A673 (cell line): ENCODE data around the gene C11orf16. TPM values are rescaled to one million over a fixed set of nuclear protein-coding genes. Genes with fewer than 3 reads are reported as not detected.
"Not testable (repeated sequence)": the region's sequence is repeated elsewhere in the genome, so short reads cannot be mapped to it uniquely, and the experiment has no call there.

Experiments used
- BruUV-seq: library from RNA; stranded (reverse); fragments of 400-500 nt; replicated peaks from 2 replicates; lab custom pipeline; 2021; lab: Mats Ljungman, UMichigan
- CTCF ChIA-PET: fragments of 300-600 bp; sonication (Branson Sonifier 250); formaldehyde crosslinking; loops from one replicate; lab custom pipeline; 2022; ENCODE audit warnings: antibody characterized with exemption; lab: Charles Lee
- POLR2A ChIA-PET: fragments of 300-600 bp; sonication (Branson Sonifier 250); formaldehyde crosslinking; loops from one replicate; lab custom pipeline; 2022; ENCODE audit warnings: antibody characterized with exemption; ENCODE audit not compliant: low non-redundant PET; lab: Charles Lee
- DNase-seq: peaks from one replicate; pipeline ENCODE4 v3.0.0-alpha.2; 2015; ENCODE audit warnings: low spot score
- H3K27ac ChIP-seq: fragments of 200-600 bp; sonication (generic); 2 replicates; pipeline ENCODE4 v1.5.1; 2016; ENCODE audit warnings: mixed run types, low read depth, mild to moderate bottlenecking, mixed read lengths, antibody characterized with exemption, low read length; ENCODE audit not compliant: poor library complexity, severe bottlenecking
- H3K27me3 ChIP-seq: fragments of 200-600 bp; sonication (generic); replicated peaks from 2 replicates; pipeline ENCODE4 v1.6.1; 2017; ENCODE audit warnings: mixed run types, low read depth, mild to moderate bottlenecking, mixed read lengths, antibody characterized with exemption, low read length; ENCODE audit not compliant: insufficient read depth, poor library complexity
- H3K36me3 ChIP-seq: fragments of 200-600 bp; sonication (generic); 2 replicates; pipeline ENCODE4 v1.6.1; 2016; ENCODE audit warnings: mixed run types, mild to moderate bottlenecking, mixed read lengths, antibody characterized with exemption, low read length; ENCODE audit not compliant: insufficient read depth, poor library complexity, severe bottlenecking
- H3K4me1 ChIP-seq: fragments of 200-600 bp; sonication (generic); 2 replicates; pipeline ENCODE4 v1.6.1; 2017; ENCODE audit warnings: mixed run types, mild to moderate bottlenecking, mixed read lengths, antibody characterized with exemption, low read length; ENCODE audit not compliant: insufficient read depth, poor library complexity, severe bottlenecking
- H3K4me3 ChIP-seq: fragments of 200-600 bp; sonication (generic); 2 replicates; pipeline ENCODE4 v1.5.1; 2016; ENCODE audit warnings: low read depth, mixed run types, mild to moderate bottlenecking, mixed read lengths, low read length; ENCODE audit not compliant: poor library complexity, severe bottlenecking
- H3K9me3 ChIP-seq: fragments of 200-600 bp; sonication (generic); 2 replicates; pipeline ENCODE4 v1.6.1; 2016; ENCODE audit warnings: mixed run types, low read depth, mild to moderate bottlenecking, mixed read lengths, antibody characterized with exemption, low read length; ENCODE audit not compliant: poor library complexity, severe bottlenecking
- EZH2 ChIP-seq: fragments of 200-600 bp; sonication (generic); IDR thresholded peaks from 2 replicates; pipeline ENCODE4 v1.6.1; 2017; ENCODE audit warnings: borderline replicate concordance, low read depth, mild to moderate bottlenecking, mixed read lengths, antibody characterized with exemption, low read length; ENCODE audit not compliant: poor library complexity, severe bottlenecking
- intact Hi-C: fragments of 100-400 bp; cut with micrococcal nuclease; formaldehyde crosslinking; loops from one replicate; pipeline ENCODE4 v1.10.0; 2022; ENCODE audit not compliant: unreplicated experiment
- total RNA-seq: library from RNA; stranded (reverse); gene quantifications from 2 replicates; pipeline ENCODE4 v1.2.3, GENCODE V29; 2021
- TF ChIP-seq, protein P1 (sequence below): fragments of 300-800, 200-600 bp; sonication (generic); conservative IDR thresholded peaks from 2 replicates; pipeline ENCODE4 v1.5.1; 2017; ENCODE audit warnings: low read depth, mild to moderate bottlenecking, antibody characterized with exemption, low read length, moderate library complexity, mixed read lengths

The C11orf16 gene
- total RNA-seq, 1 experiment from 2014 or later, result not detected

DNA sequence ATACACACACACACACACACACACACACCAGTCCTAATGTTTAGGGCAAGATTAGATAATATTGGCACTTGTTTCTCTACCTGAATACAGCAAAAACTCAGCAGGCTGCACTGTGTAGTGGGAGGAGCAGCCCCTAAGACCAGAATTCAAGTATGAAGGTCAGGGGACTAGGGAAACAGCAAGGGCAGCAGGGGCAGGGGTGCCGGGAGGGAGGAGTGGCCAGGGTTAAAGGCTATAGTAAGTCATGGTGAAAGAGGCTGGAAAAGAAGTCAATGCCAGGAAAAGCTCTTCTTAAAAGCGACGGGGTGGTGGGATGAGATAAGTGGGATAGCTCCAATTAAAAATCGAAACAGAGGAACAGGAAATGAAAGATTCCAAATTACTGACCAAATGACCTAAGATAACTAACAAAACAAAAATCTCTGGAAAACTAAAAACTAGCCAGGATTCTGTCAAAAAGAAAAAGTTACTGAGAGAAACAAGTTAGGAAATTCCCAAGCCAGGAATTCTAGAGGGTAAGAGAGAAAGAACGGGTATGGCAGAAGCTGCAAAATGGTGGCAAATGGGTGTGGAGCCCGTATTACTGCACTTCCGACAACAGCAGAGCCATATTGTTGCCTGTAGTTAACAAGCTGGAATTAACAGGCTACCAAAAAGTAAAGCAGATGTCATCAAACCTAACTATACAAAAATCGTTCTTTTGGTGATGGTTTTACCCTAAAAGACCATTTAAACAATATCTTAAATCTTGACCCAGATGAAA lies 8.8 kb upstream of the C11orf16 start:
- Histone ChIP-seq H3K27ac (no peak overlapping the region), H3K9me3 (no peaks in the 10 kb centered on the region), H3K27me3 (no peaks in the 10 kb centered on the region), H3K4me1 (no peaks in the 10 kb centered on the region), H3K36me3 (no peaks in the 10 kb centered on the region), H3K4me3 (no peak overlapping the region)
- CTCF ChIA-PET, result no interaction called here
- no peak for DNase-seq
- POLR2A ChIA-PET, result no interaction called here
- intact Hi-C loops, result no loop called here
- TF ChIP-seq EZH2, result no peak
- TF ChIP-seq, protein P1, sequence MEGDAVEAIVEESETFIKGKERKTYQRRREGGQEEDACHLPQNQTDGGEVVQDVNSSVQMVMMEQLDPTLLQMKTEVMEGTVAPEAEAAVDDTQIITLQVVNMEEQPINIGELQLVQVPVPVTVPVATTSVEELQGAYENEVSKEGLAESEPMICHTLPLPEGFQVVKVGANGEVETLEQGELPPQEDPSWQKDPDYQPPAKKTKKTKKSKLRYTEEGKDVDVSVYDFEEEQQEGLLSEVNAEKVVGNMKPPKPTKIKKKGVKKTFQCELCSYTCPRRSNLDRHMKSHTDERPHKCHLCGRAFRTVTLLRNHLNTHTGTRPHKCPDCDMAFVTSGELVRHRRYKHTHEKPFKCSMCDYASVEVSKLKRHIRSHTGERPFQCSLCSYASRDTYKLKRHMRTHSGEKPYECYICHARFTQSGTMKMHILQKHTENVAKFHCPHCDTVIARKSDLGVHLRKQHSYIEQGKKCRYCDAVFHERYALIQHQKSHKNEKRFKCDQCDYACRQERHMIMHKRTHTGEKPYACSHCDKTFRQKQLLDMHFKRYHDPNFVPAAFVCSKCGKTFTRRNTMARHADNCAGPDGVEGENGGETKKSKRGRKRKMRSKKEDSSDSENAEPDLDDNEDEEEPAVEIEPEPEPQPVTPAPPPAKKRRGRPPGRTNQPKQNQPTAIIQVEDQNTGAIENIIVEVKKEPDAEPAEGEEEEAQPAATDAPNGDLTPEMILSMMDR, result no peak
- no TSS peak for BruUV-seq

DNA sequence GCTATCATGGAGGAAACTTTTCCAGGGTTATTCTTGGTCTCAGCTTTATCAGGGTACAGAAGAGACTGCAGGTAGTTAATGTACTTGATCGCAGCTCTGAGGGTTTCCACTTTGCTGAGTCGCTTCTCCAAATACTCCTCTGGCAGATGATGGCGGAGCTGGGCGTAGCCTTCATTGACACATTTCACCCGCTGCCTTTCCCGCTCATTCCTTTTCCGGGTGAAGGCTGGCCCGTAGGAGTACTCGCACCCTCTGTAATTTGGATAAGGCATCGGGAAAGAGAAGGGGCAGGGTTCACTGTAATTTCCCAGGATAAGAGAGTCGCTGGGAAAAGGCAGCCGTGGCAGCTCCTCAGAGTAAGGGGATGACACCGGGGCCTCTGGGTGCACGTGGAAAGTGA lies 4.9 kb upstream of the C11orf16 start:
- CTCF ChIA-PET, result no interaction called here
- TF ChIP-seq, protein P1, result no peak
- TF ChIP-seq EZH2, result no peak

DNA sequence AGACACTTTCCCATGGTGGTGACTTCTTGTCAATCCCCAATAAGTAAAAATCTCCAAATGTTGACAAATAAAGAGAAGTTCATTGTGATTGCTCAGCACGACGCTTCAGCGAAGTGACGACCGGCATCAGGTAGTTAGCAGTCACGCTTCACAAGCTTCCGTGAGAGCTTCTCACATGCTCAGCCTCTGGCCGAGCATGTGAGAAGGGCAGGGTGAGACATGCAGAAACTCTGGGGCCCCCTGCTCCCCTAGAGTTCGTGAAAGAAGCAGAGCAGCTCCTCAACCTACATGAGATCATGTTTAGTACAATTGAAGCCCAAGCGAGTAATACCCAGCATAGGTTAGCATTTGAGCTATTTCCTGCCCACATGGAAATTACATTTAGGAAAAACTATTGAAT lies 4.4 kb upstream of the C11orf16 start:
- Histone ChIP-seq H3K27ac (no peak overlapping the region), H3K27me3 (no peaks in the 10 kb centered on the region), H3K9me3 (no peaks in the 10 kb centered on the region), H3K4me1 (peaks cover 7% of the 10 kb centered on the region), H3K4me3 (no peak overlapping the region), H3K36me3 (no peaks in the 10 kb centered on the region)
- CTCF ChIA-PET, result no interaction called here
- DNase-seq, result no peak
- POLR2A ChIA-PET, result no interaction called here
- no TSS peak for BruUV-seq
- intact Hi-C loops, result no loop called here
- TF ChIP-seq EZH2, result no peak
- TF ChIP-seq, protein P1, result no peak

More for the DNA sequence above, 4.9 kb upstream of the C11orf16 start:
- intact Hi-C loops, result no loop called here
- Histone ChIP-seq H3K4me1 (peaks cover 7% of the 10 kb centered on the region), H3K27me3 (no peaks in the 10 kb centered on the region), H3K4me3 (no peak overlapping the region), H3K9me3 (no peaks in the 10 kb centered on the region), H3K27ac (no peak overlapping the region), H3K36me3 (no peaks in the 10 kb centered on the region)
- POLR2A ChIA-PET, result no interaction called here
- no peak for DNase-seq
- BruUV-seq, result no TSS peak

DNA sequence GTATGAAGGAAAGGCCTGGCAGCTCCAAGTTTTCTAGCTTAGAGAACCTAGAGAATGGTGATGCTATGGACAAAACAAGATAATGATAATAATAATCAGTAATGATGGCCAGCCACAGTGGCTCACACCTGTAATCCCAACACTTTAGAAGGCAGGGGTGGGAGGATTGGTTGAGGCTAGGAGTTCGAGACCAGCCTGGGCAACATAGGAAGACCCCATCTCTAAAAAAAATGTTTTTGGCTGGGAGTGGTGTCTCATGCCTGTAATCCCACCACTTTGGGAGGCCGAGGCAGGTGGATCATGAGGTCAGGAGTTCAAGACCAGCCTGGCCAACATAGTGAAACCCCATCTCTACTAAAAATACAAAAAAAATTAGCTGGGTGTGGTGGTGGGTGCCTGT lies 3.0 kb upstream of the C11orf16 start:
- DNase-seq, H3K9me3 ChIP-seq, BruUV-seq, H3K27ac ChIP-seq, H3K36me3 ChIP-seq, H3K4me1 ChIP-seq, H3K27me3 ChIP-seq, POLR2A ChIA-PET, intact Hi-C loops, H3K4me3 ChIP-seq: not testable (repeated sequence)
- CTCF ChIA-PET, result interaction anchor here (0.6 kb wide), 1 partner anchor 24 kb away, joined by 7 read pairs; no protein-coding TSS in a partner anchor
